ENCODE results near the gene RALGPS2. TPM values are rescaled to one million over a fixed set of nuclear protein-coding genes. Genes with fewer than 3 reads are reported as not detected.

Gene RALGPS2
- total and polyA plus RNA-seq, 2 of the 8 experiments (the other 6 are each of a cell fraction or from before 2014, with no cell fraction given), result 6.7 to 38.0 TPM

DNA sequence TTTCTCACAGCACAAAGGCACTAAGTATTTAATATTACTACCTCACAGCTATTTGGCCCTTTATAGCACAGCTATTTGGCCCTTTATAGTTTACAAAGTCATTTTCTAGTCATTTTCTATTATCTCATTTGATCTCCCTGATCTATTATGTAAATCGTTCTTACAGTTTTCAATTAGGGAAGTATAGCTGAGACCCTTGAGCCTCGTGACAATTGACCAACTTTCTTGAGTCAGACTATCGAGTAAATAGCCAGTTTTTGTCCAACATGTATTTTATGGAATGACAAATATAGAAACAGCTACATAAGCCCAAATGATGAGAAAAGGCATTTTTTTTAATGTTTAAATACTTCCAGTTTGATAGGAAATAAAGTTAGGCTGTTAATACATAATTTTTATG, 152.9 kb downstream of the RALGPS2 start:
- Histone ChIP-seq H3K14ac (ENCODE audit: insufficient read length) (no peak overlapping the region), H3K9me3 (ENCODE audit: insufficient read depth in 2 of 2, low read depth in 1 of 2, low read length in 1 of 2) (no peaks in the 10 kb centered on the region), H3K4me2 (ENCODE audit: insufficient read depth in 1 of 2, low read depth in 2 of 2, low read length in 2 of 2) (no peak overlapping the region), H2BK120ac (replicated peaks; ENCODE audit: low read depth, low read length) (no peak overlapping the region), H4K5ac (ENCODE audit: insufficient read length, low read depth, low read length) (no peak overlapping the region), H3K27ac (ENCODE audit: low read depth, low read length) (no peak overlapping the region), H3K79me2 (ENCODE audit: control insufficient read depth in 1 of 2, insufficient read depth in 2 of 2, low read length in 2 of 2) (no peaks in the 10 kb centered on the region), H2BK5ac (ENCODE audit: low read depth, low read length) (no peak overlapping the region), H3K18ac (ENCODE audit: extremely low read depth, low read length) (no peak overlapping the region), H3K4ac (replicated peaks; ENCODE audit: insufficient read length, low read depth, low read length) (no peak overlapping the region), H2BK15ac (ENCODE audit: low read length) (no peak overlapping the region), H2AFZ (ENCODE audit: low read length) (no peak overlapping the region), H2BK12ac (ENCODE audit: low read depth, low read length) (no peak overlapping the region), H4K91ac (replicated peaks; ENCODE audit: insufficient read length, low read length) (no peak overlapping the region), H3K36me3 (ENCODE audit: control insufficient read depth in 2 of 4, insufficient read depth in 4 of 4, low read length in 3 of 4) (peaks cover 0 to 4% (median 0%) of the 10 kb centered on the region in 4 experiments; a peak in 1 of 8 replicates), H3K56ac (replicated peaks; ENCODE audit: insufficient read length, low read depth, low read length) (no peak overlapping the region), H3K79me1 (ENCODE audit: low read depth, low read length) (no peaks in the 10 kb centered on the region), H3K4me3 (ENCODE audit: extremely low read depth in 1 of 4, insufficient read depth in 2 of 4, low read depth in 3 of 4, low read length in 4 of 4) (no peak overlapping the region), H3K23me2 (ENCODE audit: low read depth, low read length) (no peaks in the 10 kb centered on the region), H3K27me3 (replicated peaks in 1 of 4; ENCODE audit: control insufficient read depth in 3 of 4, extremely low read depth in 1 of 4, insufficient read depth in 3 of 4, low read length in 3 of 4) (no peaks in the 10 kb centered on the region), H4K8ac (ENCODE audit: extremely low read depth, insufficient read depth, low read length) (no peak overlapping the region), H4K20me1 (replicated peaks in 1 of 2; ENCODE audit: control insufficient read depth in 1 of 2, insufficient read depth in 2 of 2, low read length in 2 of 2) (no peaks in the 10 kb centered on the region), H3K9ac (replicated peaks in 1 of 4; ENCODE audit: extremely low read depth in 1 of 4, low read depth in 3 of 4, low read length in 3 of 4) (no peak overlapping the region), H2AK5ac (ENCODE audit: low read depth, low read length) (no peak overlapping the region), H2BK20ac (ENCODE audit: low read length) (no peak overlapping the region), H3K23ac (ENCODE audit: insufficient read length) (no peak overlapping the region), H3K4me1 (replicated peaks in 1 of 4; ENCODE audit: control insufficient read depth in 3 of 4, insufficient read depth in 4 of 4, low read length in 3 of 4) (no peaks in the 10 kb centered on the region)
- ChIA-PET CTCF (ENCODE audit: partially characterized antibody) (interaction anchor here (0.5 to 1.2 kb wide), 3 partner anchors 15 to 201 kb away, joined by 3 read pairs; no protein-coding TSS in a partner anchor), POLR2A (ENCODE audit: partially characterized antibody) (no interaction called here)
- FAIRE-seq (no peak), DNase-seq (ENCODE audit: low read depth in 1 of 2, low spot score in 2 of 2) (no peak)
- WGBS, 2 experiments (ENCODE audit: extremely low coverage in 1 of 2, insufficient coverage in 1 of 2, insufficient read length in 1 of 2, insufficient replicate concordance in 2 of 2, low coverage in 1 of 2, low lambda C conversion rate in 2 of 2, missing lambda C conversion rate in 1 of 2), result 90% methylated on average over 3 of the region's 3 CpGs; no CpG with 5 or more reads in 1 of the 2 experiments
- no peak for TF ChIP-seq TAF7 (optimal IDR thresholded peaks at IDR 0.05; ENCODE audit: borderline replicate concordance, low read depth, low read length)
- TF ChIP-seq ASH2L (IDR thresholded peaks at IDR 0.05; ENCODE audit: low read length), result no peak
- TF ChIP-seq FOSL1 (IDR thresholded peaks at IDR 0.05; ENCODE audit: insufficient read depth, low read depth, low read length), result no peak
- TF ChIP-seq YY1 (IDR thresholded peaks at IDR 0.05; ENCODE audit: low read depth, low read length), result no peak
- no peak for TF ChIP-seq ATF2 (IDR thresholded peaks at IDR 0.05; ENCODE audit: low read length)
- no peak for TF ChIP-seq KDM5A (IDR thresholded peaks at IDR 0.05; ENCODE audit: low read length)
- no peak for TF ChIP-seq JUN (IDR thresholded peaks at IDR 0.05; ENCODE audit: low read depth, low read length)
- TF ChIP-seq CTBP2 (IDR thresholded peaks at IDR 0.05; ENCODE audit: borderline replicate concordance, insufficient read depth, insufficient read length, low read length), result no peak
- no peak for TF ChIP-seq RXRA (IDR thresholded peaks at IDR 0.05; ENCODE audit: insufficient read depth, low read depth, low read length)
- no peak for TF ChIP-seq USF2 (IDR thresholded peaks at IDR 0.05; ENCODE audit: low read length)
- TF ChIP-seq RAD21 (IDR thresholded peaks at IDR 0.05 in 1 of 2, conservative IDR thresholded peaks at IDR 0.05 in 1 of 2; ENCODE audit: low read depth in 2 of 2, low read length in 2 of 2), result no peak
